Psoas muscle (tissue), 8 donors: ENCODE data around the gene GORASP1. TPM values are rescaled to one million over a fixed set of nuclear protein-coding genes. Genes with fewer than 3 reads are reported as not detected.

Source experiments
- ATAC-seq, 4 donors: fragments of 200-7000 bp; cut with Tn5 transposase; one replicate each; pipeline ENCODE4 v1.9.1; 2020; ENCODE audit warnings: moderate library complexity in 3 of 4, mild to moderate bottlenecking in 2 of 4
- DNase-seq, 2 donors: peaks; one replicate each; pipeline ENCODE4 v3.0.0-alpha.2; 2020
- H3K27ac ChIP-seq: fragments of 200-600 bp; one replicate; pipeline ENCODE4 v1.8.0; 2022
- H3K27me3 ChIP-seq, 3 donors: fragments of 200-600 bp in 1 of 3; one replicate each; pipeline versions ENCODE4 v1.6.1 to v1.8.0; 2013 to 2022; ENCODE audit warnings: low read length in 2 of 3, mild to moderate bottlenecking in 2 of 3, moderate library complexity in 1 of 3; ENCODE audit not compliant: insufficient read depth in 3 of 3
- H3K36me3 ChIP-seq, 2 donors: fragments of 200-600 bp in 1 of 2; one replicate each; pipeline versions ENCODE4 v1.6.1 to v1.8.0; 2013 to 2022; ENCODE audit warnings: low read depth in 1 of 2, mild to moderate bottlenecking in 1 of 2, moderate library complexity in 1 of 2; ENCODE audit not compliant: insufficient read depth in 1 of 2
- H3K4me1 ChIP-seq: fragments of 200-600 bp; one replicate; pipeline ENCODE4 v1.8.0; 2022
- H3K4me3 ChIP-seq: fragments of 200-600 bp; one replicate; pipeline ENCODE4 v1.8.0; 2022; ENCODE audit warnings: mild to moderate bottlenecking
- H3K9me3 ChIP-seq: fragments of 200-600 bp; one replicate; pipeline ENCODE4 v1.8.0; 2022
- CTCF ChIP-seq: fragments of 200-600 bp; IDR thresholded peaks from one replicate; pipeline ENCODE4 v1.8.0; 2022; ENCODE audit warnings: antibody characterized with exemption
- WGBS, 3 donors: extraction: QIAGEN DNeasy Blood & Tissue Kit; methylation state at CpG; one replicate each; pipeline versions ENCODE4 v1.1.6 to v1.1.7; 2013; 5-methylcytosine and 5-hydroxymethylcytosine counted together
- intact Hi-C, 2 donors: fragments of 100-400 bp; cut with DNase I; formaldehyde crosslinking; loops; one replicate each; pipeline versions ENCODE4 v1.11.0 to v1.14.2; 2022
- polyA plus RNA-seq, 3 donors: library from polyadenylated mRNA; stranded (reverse); fragments of 200-250 nt; gene quantifications; one replicate each; pipeline ENCODE4 v1.2.3, GENCODE V29; 2013
- total RNA-seq, 4 donors: library from RNA; stranded (reverse); fragmentation: NEBNext Ultra II Directional in 2 of 4; extraction: Animal tissue kit (Norgen Biotek cat#: 25700) in 2 of 4; gene quantifications; one replicate each; pipeline versions ENCODE4 v1.2.1 to v1.2.4, GENCODE V29; 2021 to 2023
- donor health status: healthy with polysubstance abuse.
- donor health status: DM: no; HTN: no; CAD: no; lungs with moderate emphysema.
- donor health status: Bipolar disorder and iron deficiency.
- donor health status: healthy.
- donor health status: DM: yes; HTN: yes; CAD: no.
- donor health status: DM: no; HTN: no; CAD: no.
- donor health status: DM: no; HTN: no; CAD: no.
- donor health status: DM: yes; HTN: yes; CAD: no.

GORASP1 gene
- total and polyA plus RNA-seq, 7 donors: 27.3 to 46.7 (median 37.3) TPM

GRCh38 chr3:39124876-39125840, 17.7 kb upstream of the GORASP1 start:
- WGBS, 3 donors: 65 to 71% (median 65%) methylated on average over 5 of the region's 5 CpGs
- Histone ChIP-seq H3K4me3 (no peak overlapping the region), H3K27ac (no peak overlapping the region), H3K4me1 (peaks cover 5% of the 10 kb centered on the region), H3K27me3 (no peaks in the 10 kb centered on the region), H3K36me3 (no peaks in the 10 kb centered on the region), H3K9me3 (no peaks in the 10 kb centered on the region)
- peak; percentile 27 to 72 (median 50) for ATAC-seq
- no peak for DNase-seq
- intact Hi-C loops: loop anchor here (1.0 to 5.0 kb wide), 3 partner anchors 82 to 165 kb away; no protein-coding TSS in a partner anchor
- TF ChIP-seq CTCF: peak; percentile 35

GRCh38 chr3:39122813-39123212, 15.4 kb upstream of the GORASP1 start:
- no peaks in the 10 kb centered on the region for H3K27me3 ChIP-seq
- TF ChIP-seq CTCF: no peak
- intact Hi-C loops: no loop called here
- H3K27ac ChIP-seq: no peak overlapping the region
- no peaks in the 10 kb centered on the region for H3K9me3 ChIP-seq
- 79 to 89% (median 87%) methylated on average over 1 of the region's 1 CpG for WGBS, 3 donors
- ATAC-seq (no peak), DNase-seq (no peak)
- no peak overlapping the region for H3K4me3 ChIP-seq
- peaks cover 5% of the 10 kb centered on the region for H3K4me1 ChIP-seq
- H3K36me3 ChIP-seq: no peaks in the 10 kb centered on the region

- 89 to 96% (median 90%) methylated on average over 2 of the region's 2 CpGs for WGBS, 3 donors
- H3K36me3 ChIP-seq: no peaks in the 10 kb centered on the region
- no peak overlapping the region for H3K27ac ChIP-seq
- peaks cover 1% of the 10 kb centered on the region for H3K4me1 ChIP-seq
- H3K27me3 ChIP-seq: no peaks in the 10 kb centered on the region
- H3K4me3 ChIP-seq: no peak overlapping the region
- no peak for TF ChIP-seq CTCF
- no peaks in the 10 kb centered on the region for H3K9me3 ChIP-seq
- DNase-seq (no peak), ATAC-seq (no peak)
- intact Hi-C loops: no loop called here
Observed at GRCh38 chr3:39121621-39122020, 14.2 kb upstream of the GORASP1 start.

- ATAC-seq (no peak), DNase-seq (no peak)
- no peaks in the 10 kb centered on the region for H3K36me3 ChIP-seq
- TF ChIP-seq CTCF: no peak
- H3K27ac ChIP-seq: no peak overlapping the region
- intact Hi-C loops: no loop called here
- no peaks in the 10 kb centered on the region for H3K4me1 ChIP-seq
- no peaks in the 10 kb centered on the region for H3K27me3 ChIP-seq
- no peaks in the 10 kb centered on the region for H3K9me3 ChIP-seq
- no peak overlapping the region for H3K4me3 ChIP-seq
- 81 to 90% (median 88%) methylated on average over 5 of the region's 5 CpGs for WGBS, 3 donors
Observed at GRCh38 chr3:39118931-39119660, 11.7 kb upstream of the GORASP1 start.
